HepG2 (cell line): ENCODE data around the gene UBE2U.

Experiments used
- BHLHE40 ChIP-seq: IDR thresholded peaks from 2 replicates; pipeline ENCODE4 v1.6.1; 2011; ENCODE audit warnings: low read length, improper control_type of control experiment
- CEBPB ChIP-seq: IDR thresholded peaks from 2 replicates; pipeline ENCODE4 v1.6.1; 2011; ENCODE audit warnings: low read depth, low read length, improper control_type of control experiment, borderline replicate concordance
- HOXA7 ChIP-seq: sonication (generic); formaldehyde crosslinking; IDR thresholded peaks from 2 replicates; pipeline ENCODE4 v1.8.1; 2022; ENCODE audit warnings: mild to moderate bottlenecking, missing genetic modification reagents, moderate library complexity
- SETDB1 ChIP-seq: sonication (generic); formaldehyde crosslinking; IDR thresholded peaks from 2 replicates; pipeline ENCODE4 v1.5.1; 2020; ENCODE audit warnings: missing genetic modification reagents, mild to moderate bottlenecking, borderline replicate concordance
- SOX6 ChIP-seq, 2 experiments: fragments of 450-650 bp in 1 of 2; sonication (generic) in 1 of 2; formaldehyde crosslinking in 1 of 2; IDR thresholded peaks; 2 replicates each; pipeline versions ENCODE4 v1.4.0 to v1.6.1; 2017 to 2020; ENCODE audit warnings: antibody characterized with exemption in 1 of 2, mild to moderate bottlenecking in 1 of 2, missing genetic modification reagents in 1 of 2
- TFE3 ChIP-seq: IDR thresholded peaks from 2 replicates; pipeline ENCODE4 v1.6.1; 2016
- ZFP1 ChIP-seq: IDR thresholded peaks from 2 replicates; pipeline ENCODE4 v1.6.1; 2016
- ZNF143 ChIP-seq: sonication (generic); formaldehyde crosslinking; IDR thresholded peaks from 2 replicates; pipeline ENCODE4 v1.4.0; 2020; ENCODE audit warnings: missing genetic modification reagents
- ZNF274 ChIP-seq: sonication (generic); formaldehyde crosslinking; IDR thresholded peaks from 2 replicates; pipeline ENCODE4 v1.5.1; 2020; ENCODE audit warnings: mild to moderate bottlenecking, missing genetic modification reagents
- ZNF646 ChIP-seq: sonication (generic); formaldehyde crosslinking; IDR thresholded peaks from 2 replicates; pipeline ENCODE4 v1.9.0; 2021; ENCODE audit warnings: mild to moderate bottlenecking, missing genetic modification reagents
- ZNF878 ChIP-seq: sonication (generic); formaldehyde crosslinking; IDR thresholded peaks from 2 replicates; pipeline ENCODE4 v1.8.1; 2023; ENCODE audit warnings: mild to moderate bottlenecking, missing genetic modification reagents, moderate library complexity

GRCh38 chr1:64194168-64195080 lies 9.0 kb upstream of the UBE2U start:
- TF ChIP-seq ZNF274 (no peak), ZNF878 (CRISPR knock-in tag) (no peak), TFE3 (no peak), CEBPB (no peak), SOX6 (IDR thresholded peaks at IDR 0.05) (no peak), SOX6 (CRISPR knock-in tag; IDR thresholded peaks at IDR 0.05) (no peak), SETDB1 (no peak), ZNF646 (no peak), BHLHE40 (no peak), HOXA7 (no peak), ZFP1 (CRISPR knock-in tag) (no peak), ZNF143 (CRISPR knock-in tag) (no peak)
